Activated CD4-positive, alpha-beta T cell treated with anti-CD3 and anti-CD28 coated beads, Interleukin-2, Interleukin-4, amounts not matched to agents 100 ng/mL and 50 ng/mL, durations not matched to agents 16 hours and 8 hours (primary cell): ENCODE results near the gene NKRF.

Experiments
- DNase-seq: peaks from one replicate; pipeline ENCODE4 v3.0.0-alpha.2; 2020; ENCODE audit warnings: low spot score

NKRF gene

DNA sequence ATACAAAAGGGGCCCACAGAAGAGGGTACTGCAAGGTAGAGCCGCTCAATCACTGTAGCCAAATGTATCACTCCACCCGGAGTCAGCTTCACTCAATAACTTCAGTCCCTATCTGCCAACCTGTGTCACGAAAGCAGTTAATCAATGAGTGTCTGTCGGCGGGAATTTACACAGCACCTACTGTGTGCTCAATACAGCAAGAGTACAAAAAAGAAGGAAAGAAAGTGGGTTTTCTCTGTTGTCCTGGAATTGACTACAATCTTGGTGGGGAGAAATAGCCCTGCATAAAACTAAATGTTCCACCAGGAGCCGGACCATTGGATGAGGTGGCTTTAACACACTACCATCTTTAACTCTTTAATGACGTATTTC, 780 bp upstream of the NKRF start:
- DNase-seq, result no peak

- DNase-seq, result peak; percentile 17
Measured at GRCh38 chrX:119605464-119606279, 552 bp downstream of the NKRF start.

DNA sequence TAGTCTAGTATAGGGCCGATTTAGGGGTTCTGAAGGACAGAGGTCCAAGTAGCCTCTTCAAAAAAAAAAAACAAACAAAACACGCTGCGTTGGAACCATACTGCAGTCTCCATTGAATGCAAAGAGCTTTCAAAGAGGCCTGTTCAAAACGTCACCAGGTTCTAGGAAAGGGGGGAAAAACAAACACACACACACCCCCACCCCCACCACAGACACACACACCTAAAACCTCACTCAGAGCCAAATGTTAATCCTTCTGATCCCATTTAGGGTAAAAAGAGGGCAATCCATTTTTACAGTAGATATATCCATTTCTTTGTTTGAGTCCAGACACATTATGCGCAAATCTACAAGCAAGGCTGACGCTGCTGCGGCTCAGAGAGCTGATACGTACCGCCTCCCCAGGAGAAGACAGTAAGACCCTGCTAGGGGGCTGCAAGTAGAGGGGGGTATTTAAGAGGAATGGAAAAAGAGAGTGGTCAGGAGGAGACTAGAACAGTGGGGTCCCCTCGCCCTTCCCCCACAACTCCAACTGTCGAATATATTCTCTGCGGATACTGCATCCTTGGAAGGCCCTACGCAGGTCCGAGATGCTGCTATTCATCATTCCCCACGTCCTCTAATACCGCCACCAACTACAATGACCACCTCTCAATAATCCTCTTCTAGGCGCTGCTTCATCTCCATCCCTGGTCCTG, 1.3 kb downstream of the NKRF start:
- no peak for DNase-seq

DNA sequence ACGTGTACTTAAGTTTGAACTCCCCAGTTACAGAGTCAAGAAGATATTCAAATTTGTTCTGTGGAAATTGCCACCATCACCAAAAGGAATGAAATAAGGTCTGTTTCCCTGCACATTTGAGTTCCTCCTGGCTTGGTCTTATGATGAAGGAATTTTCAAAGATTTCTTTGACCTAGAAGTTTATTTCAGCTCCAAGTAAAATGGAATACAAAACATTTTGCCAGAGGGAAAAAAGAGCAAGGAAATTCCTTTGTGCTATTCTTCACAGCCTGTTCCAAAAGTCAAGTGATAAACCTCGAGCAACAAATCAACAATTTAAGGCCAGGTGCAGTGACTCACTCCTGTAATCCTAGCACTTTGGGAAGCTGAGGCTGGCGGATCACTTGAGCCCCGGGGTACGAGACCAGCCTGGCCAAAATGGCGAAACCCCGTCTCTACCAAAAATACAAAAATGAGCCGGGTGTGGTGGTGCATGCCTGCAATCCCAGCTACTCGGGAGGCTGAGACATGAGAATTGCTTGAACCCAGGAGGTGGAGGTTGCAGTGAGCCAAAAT, 3.4 kb downstream of the NKRF start:
- no peak for DNase-seq

DNA sequence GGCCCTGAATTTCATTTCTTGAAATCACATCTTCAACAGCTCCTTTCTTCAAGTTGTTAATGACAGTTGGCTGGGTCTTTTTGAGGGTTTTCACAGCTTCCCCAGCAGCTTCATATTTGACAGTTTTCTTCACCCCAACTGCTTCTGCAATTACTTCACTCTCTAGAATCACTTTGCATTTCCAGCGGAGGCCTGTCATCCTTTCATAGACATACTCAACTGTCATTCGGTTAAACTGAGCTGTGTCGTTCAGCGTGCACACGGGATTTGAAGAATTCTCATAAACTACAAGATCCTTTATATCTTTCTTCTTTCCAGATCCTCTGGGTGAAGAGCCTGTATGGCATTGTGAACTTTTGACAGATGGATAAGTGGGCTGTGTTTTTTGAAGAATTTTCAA, 16.4 kb downstream of the NKRF start:
- DNase-seq, result no peak

DNA sequence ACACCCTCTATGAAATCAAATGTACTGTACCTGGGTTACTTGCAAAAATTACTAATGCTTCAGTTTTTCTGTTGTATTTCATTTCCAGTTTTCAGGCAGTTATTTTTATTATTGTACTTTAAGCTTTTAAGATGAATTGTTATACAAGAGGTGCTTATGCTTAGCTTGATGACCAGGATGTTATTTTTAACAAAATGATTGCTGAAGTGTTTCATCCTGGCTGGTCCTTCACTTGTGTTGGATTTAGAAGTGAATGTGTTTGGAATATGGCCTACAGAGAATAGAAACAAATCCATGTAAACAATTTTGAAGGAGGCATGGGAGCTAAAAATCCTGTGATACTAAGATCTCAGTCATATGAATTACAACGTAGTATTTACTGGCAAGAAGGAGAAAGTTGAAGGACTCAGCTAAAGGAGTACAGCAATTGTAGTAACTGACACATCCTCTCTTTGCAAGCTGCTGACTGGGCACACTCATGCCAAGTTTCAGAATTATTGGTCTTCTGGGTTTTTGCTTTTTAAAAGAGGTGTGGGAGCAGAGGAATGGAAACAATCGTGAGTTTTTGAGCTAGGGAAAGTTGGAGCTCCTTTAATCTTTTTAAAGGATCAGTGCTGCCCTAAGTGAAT, 22.7 kb downstream of the NKRF start:
- peak; percentile 34 for DNase-seq

DNA sequence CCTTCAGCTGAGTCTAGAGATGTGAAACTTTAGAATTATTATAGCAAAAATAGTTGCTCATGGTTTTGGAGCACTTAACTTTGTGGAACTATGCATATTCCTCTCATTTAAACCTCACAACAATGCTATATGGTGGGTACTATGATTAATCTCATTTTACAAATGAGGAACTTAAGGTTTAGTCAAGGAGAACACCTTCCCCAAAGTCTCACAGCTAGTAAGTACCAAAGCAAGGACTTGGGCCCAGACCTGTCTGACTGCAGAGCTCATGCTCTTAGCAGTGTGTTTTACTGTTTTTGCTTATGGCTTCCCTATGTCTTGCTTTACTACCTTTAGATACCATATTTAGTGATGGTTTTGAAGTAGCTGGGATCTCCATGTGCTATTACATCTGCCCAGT, 26.8 kb downstream of the NKRF start:
- DNase-seq, result no peak

DNA sequence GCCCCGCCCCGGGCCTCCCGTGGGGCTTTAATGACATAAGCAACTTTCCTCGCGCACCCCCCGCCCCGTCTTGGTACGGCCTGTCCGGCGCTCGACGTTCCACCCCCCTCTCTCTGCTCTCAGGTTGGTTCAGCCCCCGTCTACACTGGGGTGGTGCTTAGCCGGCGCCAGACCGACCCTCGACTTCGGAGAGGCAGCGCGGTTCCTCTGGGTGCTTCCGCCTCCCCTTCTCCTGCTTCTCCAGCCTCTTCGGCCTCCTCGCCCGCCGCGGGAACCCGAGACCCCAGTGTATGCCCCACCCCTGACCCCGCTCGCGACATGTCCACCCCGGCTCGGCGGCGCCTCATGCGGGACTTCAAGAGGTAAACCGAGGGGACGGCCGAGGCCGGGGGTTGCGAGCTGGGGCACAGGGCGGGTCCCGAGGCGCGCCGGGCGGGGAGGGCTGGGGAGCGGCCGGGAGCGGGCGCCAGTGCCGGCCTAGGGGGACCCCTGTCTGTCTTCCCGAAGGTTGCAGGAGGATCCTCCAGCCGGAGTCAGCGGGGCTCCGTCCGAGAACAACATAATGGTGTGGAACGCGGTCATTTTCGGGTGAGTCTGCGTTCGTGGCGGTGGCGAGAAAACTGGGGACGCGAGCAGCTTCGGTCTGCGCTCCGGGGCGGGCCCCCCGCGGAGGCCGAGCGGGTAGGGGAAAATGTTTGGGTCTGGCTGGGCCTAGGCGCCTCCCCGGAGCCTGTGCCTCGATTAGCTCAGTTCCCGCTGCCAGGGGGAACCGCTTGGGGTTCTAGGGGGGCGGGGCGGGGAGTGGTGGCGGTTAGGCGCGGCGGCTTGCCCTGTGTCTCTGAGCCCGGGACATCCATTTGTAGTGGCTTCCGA, 31.6 kb downstream of the NKRF start, which contains the start of gene UBE2A:
Gene UBE2A, plus strand, starts transcription at position 170 of the 873 bp plus-strand sequence. Its CDS starts 149 bp downstream, at position 319.
- peak; percentile 86 for DNase-seq

GRCh38 chrX:119573840-119574393, 32.3 kb downstream of the NKRF start:
- DNase-seq, result no peak

- no peak for DNase-seq
Measured at GRCh38 chrX:119573222-119573621, 33.0 kb downstream of the NKRF start.

GRCh38 chrX:119570351-119570835, 35.8 kb downstream of the NKRF start:
- no peak for DNase-seq

DNA sequence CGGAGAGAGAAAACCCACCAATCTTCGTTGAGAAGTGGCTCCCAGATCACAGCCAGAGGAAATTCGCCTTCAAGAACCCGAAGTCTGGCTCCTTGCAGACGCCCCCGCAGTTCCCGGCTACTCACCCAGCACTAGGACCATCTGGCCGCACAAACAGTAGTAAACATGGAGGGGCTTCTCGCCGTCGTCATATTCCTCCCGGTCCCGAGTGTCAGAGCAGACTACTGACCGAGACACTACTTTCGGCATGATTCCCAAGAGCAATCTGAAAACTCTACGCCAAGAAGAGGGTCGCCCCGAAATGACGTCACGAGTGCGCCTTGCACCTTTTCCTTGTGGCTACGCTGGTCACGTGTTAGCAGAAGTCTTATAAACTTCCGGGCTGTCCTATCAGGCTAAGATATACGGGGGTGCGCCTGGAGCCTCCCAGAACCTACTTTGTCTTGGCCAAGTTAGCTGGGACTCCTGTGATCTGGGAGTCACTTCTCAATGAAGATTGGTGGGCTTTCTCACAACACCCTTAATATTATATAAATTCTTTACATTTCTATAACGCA, 41.0 kb downstream of the NKRF start, which contains the start of gene STEEP1:
Gene STEEP1, minus strand, starts transcription at position 303 of the 557 bp plus-strand sequence. Its CDS starts 54 bp downstream, at position 249.
- DNase-seq, result peak; percentile 89

- no peak for DNase-seq
Measured at GRCh38 chrX:119552508-119552907, 53.7 kb downstream of the NKRF start.

- no peak for DNase-seq
Measured at GRCh38 chrX:119549327-119550016, 56.8 kb downstream of the NKRF start.

- DNase-seq, result no peak
Measured at GRCh38 chrX:119541188-119541587, 65.0 kb downstream of the NKRF start.

DNA sequence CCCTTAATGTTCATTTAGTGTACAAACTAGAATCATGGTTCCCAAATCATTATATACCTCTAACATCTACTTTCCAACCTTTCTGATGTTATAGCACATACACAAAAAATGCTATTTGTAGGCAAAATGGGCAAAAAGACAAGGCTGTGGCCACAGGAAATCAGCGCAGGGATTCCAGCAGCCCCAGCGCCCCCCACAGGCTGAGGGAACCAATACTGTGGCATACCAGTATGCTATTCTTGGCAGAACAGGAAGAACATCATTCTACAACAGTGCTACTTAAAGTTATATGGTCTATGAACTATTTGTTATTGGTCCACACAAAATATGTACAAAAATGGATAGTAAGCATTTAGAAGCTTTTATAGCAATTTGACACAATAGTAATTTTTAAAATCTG, 66.4 kb downstream of the NKRF start:
- DNase-seq, result no peak
